ENCODE data around the gene AMBRA1.

DNA sequence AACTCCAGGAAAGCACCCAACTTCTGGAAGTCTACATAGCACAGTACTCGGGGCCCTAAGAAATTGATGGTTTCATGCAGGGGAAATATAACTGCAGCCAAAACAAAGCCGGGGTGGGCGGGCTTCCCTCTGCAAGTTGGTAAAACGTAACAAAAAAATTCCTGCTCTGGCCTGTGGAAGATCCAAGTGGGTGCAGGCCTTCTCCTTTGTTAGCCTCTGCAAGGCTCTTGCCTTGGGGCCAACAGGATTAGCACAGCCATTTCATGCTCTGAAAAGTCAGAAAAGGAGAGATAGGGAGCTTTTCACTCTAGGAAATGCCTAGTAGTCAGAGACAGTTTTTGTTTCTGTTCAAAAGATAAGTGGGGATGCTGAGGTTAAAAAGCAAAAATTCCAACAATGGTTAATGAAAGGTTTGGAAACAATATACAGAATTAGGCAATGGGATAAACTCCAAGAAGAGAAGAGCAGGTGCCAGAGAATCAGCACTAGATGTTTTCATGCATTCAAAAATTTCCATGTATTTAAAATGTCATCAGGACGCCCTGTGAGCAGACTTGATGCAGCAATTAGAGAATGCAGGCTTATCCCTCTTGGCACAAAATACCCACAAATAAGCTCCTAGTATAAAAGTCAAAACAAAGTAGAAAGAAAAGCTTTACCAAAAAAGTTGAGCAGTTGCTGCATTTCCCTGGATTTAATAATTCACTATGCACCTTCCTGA is 130.0 kb downstream of the AMBRA1 start:
- TF ChIP-seq, protein P1, sequence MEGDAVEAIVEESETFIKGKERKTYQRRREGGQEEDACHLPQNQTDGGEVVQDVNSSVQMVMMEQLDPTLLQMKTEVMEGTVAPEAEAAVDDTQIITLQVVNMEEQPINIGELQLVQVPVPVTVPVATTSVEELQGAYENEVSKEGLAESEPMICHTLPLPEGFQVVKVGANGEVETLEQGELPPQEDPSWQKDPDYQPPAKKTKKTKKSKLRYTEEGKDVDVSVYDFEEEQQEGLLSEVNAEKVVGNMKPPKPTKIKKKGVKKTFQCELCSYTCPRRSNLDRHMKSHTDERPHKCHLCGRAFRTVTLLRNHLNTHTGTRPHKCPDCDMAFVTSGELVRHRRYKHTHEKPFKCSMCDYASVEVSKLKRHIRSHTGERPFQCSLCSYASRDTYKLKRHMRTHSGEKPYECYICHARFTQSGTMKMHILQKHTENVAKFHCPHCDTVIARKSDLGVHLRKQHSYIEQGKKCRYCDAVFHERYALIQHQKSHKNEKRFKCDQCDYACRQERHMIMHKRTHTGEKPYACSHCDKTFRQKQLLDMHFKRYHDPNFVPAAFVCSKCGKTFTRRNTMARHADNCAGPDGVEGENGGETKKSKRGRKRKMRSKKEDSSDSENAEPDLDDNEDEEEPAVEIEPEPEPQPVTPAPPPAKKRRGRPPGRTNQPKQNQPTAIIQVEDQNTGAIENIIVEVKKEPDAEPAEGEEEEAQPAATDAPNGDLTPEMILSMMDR (conservative IDR thresholded peaks at IDR 0.05): no peak
- TF ChIP-seq ZFX (IDR thresholded peaks at IDR 0.05): no peak

All from C4-2B (cell line).